ENCODE measurements around the gene CFAP251.

Gene CFAP251

GRCh38 chr12:122005252-122005776, 86.9 kb downstream of the CFAP251 start:
- no peak for ATAC-seq
- no peak for DNase-seq

- no peak for DNase-seq
- ATAC-seq = no peak
Measured at GRCh38 chr12:122006186-122006926, 88.0 kb downstream of the CFAP251 start.

DNA sequence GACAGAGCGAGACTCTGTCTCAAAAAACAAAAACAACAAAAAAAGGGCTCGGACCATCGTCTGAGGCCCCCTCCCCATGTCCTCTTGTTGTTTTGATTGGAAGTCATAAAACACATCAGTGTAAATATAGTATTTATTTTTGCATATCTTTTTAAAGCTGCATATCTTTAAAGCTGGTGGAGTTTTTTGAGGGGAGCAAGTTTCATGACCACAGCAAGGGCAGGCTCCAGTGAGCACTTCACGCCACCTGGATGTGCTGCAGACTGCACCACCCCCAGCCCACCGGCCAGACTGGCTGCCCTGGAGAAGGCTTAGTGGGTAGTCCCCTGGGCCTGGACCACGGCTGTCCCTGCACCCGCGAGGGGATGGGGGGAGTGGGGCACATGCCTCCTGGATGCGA, 91.3 kb downstream of the CFAP251 start:
- DNase-seq (no peak), ATAC-seq (no peak)

DNA sequence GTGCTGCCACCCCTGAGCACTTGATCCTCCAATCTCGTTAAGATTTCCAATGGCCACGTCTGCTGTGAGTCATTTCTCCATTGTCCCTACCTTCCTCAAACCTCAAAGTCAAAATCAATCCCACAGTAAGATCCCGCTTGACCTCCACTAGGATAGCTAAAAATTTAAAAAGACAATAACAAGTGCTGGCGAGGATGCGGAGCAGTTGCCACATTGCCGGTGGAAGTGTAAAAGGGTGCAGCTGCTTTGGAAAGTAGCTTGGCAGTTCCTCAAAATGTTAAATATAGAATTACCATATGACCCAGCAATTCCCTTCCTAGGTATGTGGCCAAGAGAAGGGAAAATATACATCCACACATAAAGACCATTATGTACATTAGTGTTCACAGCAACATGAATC, 93.8 kb downstream of the CFAP251 start:
- ATAC-seq (no peak), DNase-seq (no peak)

- no peak for DNase-seq
- no peak for ATAC-seq
Measured at GRCh38 chr12:122013136-122013535, 94.7 kb downstream of the CFAP251 start.

GRCh38 chr12:122013791-122014590, 95.6 kb downstream of the CFAP251 start:
- no peak for ATAC-seq
- DNase-seq = no peak

- ATAC-seq = no peak
- DNase-seq = no peak
Measured at GRCh38 chr12:122014781-122015180, 96.4 kb downstream of the CFAP251 start.

DNA sequence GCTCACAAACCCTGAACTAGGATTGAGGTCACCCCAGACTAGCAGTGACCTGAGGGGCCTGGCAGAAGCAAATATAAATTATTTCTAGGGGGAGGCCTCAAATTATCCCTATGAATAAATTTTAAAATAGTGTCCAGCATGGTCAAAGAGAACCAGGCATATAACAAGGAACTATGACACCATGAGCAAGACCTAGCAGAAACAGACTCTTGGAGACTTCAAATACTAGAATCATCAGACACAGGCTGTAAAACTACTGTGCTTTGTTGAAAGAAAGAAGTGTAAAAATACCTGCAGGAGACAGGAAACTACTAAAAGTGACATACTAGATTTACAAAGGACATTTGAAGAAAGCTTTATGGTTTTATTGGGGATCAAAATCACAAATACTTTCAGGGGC, 100.1 kb downstream of the CFAP251 start:
- ATAC-seq (no peak), DNase-seq (no peak)

- ATAC-seq = no peak
- DNase-seq = no peak
Measured at GRCh38 chr12:122018937-122019336, 100.5 kb downstream of the CFAP251 start.

DNA sequence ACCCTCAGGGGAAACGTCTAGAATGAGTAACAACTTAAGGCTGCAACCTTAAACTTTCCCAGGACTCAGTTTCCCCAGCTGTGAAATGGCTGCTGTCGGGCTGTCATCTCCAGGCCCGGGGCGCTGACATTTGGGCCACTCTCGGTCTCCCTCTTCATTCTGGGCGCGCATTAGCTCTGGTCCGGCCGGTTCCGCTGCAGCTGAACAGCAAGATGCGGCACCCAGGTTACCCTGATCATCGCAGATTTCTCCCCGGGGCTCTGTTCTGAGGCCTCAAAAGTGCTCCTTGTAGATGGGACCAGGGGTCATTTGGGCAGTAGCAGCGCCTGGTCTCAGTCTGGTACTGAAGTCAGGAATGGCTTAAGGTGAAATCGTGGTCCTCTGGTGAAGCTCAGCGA, 102.4 kb downstream of the CFAP251 start:
- DNase-seq (no peak), ATAC-seq (no peak)

- DNase-seq = peak; percentile 24
- no peak for ATAC-seq
Measured at GRCh38 chr12:122021193-122021821, 102.9 kb downstream of the CFAP251 start.

DNA sequence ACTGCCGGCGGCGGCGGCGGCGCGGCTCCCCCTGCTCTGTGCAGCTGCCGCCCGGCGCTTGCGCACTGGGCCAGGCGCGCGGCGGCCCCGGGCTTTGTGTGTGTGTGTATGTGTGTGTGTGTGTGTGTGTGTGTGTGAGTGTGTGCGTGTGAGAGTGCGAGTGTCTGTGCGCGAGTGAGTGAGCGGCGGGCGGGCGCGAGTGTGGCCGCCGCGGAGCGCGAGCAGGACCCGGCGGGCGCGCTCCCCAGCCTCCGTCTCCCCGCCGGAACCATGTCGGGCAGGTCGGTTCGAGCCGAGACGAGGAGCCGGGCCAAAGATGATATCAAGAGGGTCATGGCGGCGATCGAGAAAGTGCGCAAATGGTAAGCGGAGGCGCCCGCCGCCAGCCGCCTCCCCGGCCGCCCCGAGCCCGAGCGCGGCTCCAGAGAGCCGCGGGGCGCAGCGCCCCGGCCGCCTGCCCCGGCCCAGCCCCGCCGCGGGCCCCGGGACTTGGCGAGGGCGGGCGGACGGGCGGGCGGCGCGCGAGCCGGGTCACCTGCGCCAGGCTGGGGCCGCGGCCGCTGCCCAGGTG, 103.5 kb downstream of the CFAP251 start, which contains the start of gene BCL7A:
TSS of gene BCL7A (plus strand) at position 63 of the 571 bp plus-strand sequence. CDS start at position 271, 208 bp downstream.
- peak; percentile 61 for DNase-seq

GRCh38 chr12:122022393-122023338, 104.3 kb downstream of the CFAP251 start:
- DNase-seq (peak; percentile 50), ATAC-seq (peak; percentile 28)

More for the DNA sequence above, 103.5 kb downstream of the CFAP251 start, which contains the start of gene BCL7A:
- ATAC-seq = peak; percentile 84

- ATAC-seq (no peak), DNase-seq (peak; percentile 40)
Measured at GRCh38 chr12:122023339-122024131, 105.1 kb downstream of the CFAP251 start.

- DNase-seq = no peak
- ATAC-seq = no peak
Measured at GRCh38 chr12:122024132-122024785, 105.9 kb downstream of the CFAP251 start.

- no peak for ATAC-seq
Measured at GRCh38 chr12:122026706-122027333, 108.4 kb downstream of the CFAP251 start.

DNA sequence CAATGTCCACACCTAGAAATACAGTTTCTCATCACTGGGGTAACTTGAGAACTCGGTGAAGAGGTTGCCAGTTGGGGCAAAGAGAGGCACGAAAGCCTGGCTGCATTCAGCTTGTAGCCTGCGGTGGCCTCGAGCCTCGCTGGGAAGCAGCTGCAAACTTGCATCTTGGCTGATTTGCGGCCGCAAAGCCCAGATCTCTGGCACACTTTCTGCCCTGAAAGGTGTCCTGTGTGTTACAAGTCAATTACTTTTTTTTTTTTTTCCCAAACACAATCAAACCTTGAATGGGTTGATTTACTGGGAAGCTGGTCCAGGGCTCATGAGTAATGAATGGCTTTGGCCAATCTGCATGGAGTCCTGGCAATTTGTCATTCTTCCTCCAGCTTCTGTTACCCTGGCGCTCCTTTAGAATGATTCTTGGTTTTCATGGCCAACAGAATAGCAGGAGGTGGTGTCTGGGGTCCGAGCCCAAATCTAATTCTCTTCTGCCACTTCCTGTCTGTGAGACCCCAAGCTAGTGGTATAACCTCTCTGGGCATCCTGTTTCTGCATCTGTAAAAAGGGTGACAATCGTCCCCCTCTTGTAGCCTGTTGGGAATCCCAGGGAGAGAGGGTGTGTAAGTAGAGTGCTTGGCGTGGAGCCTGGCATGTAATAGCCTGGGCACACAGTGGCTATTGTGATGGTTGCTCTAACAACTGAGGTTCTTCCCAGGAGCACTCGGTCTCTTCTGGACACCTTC, 109.9 kb downstream of the CFAP251 start:
- no peak for ATAC-seq

More at GRCh38 chr12:122026706-122027333, 108.4 kb downstream of the CFAP251 start:
- no peak for DNase-seq

GRCh38 chr12:122028905-122029560, 110.6 kb downstream of the CFAP251 start:
- ATAC-seq (peak; percentile 77), DNase-seq (peak; percentile 61)

More for the DNA sequence above, 109.9 kb downstream of the CFAP251 start:
- no peak for DNase-seq
